HS-27A (cell line): ENCODE measurements around the gene SLC37A3.
"Not testable (repeated sequence)": the region's sequence is repeated elsewhere in the genome, so short reads cannot be mapped to it uniquely, and the experiment has no call there.

Source experiments
- DNase-seq: peaks from one replicate; pipeline ENCODE4 v3.0.0-alpha.2; 2012; ENCODE audit warnings: low read depth, missing footprints

Gene SLC37A3, protein sequence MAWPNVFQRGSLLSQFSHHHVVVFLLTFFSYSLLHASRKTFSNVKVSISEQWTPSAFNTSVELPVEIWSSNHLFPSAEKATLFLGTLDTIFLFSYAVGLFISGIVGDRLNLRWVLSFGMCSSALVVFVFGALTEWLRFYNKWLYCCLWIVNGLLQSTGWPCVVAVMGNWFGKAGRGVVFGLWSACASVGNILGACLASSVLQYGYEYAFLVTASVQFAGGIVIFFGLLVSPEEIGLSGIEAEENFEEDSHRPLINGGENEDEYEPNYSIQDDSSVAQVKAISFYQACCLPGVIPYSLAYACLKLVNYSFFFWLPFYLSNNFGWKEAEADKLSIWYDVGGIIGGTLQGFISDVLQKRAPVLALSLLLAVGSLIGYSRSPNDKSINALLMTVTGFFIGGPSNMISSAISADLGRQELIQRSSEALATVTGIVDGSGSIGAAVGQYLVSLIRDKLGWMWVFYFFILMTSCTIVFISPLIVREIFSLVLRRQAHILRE

DNA sequence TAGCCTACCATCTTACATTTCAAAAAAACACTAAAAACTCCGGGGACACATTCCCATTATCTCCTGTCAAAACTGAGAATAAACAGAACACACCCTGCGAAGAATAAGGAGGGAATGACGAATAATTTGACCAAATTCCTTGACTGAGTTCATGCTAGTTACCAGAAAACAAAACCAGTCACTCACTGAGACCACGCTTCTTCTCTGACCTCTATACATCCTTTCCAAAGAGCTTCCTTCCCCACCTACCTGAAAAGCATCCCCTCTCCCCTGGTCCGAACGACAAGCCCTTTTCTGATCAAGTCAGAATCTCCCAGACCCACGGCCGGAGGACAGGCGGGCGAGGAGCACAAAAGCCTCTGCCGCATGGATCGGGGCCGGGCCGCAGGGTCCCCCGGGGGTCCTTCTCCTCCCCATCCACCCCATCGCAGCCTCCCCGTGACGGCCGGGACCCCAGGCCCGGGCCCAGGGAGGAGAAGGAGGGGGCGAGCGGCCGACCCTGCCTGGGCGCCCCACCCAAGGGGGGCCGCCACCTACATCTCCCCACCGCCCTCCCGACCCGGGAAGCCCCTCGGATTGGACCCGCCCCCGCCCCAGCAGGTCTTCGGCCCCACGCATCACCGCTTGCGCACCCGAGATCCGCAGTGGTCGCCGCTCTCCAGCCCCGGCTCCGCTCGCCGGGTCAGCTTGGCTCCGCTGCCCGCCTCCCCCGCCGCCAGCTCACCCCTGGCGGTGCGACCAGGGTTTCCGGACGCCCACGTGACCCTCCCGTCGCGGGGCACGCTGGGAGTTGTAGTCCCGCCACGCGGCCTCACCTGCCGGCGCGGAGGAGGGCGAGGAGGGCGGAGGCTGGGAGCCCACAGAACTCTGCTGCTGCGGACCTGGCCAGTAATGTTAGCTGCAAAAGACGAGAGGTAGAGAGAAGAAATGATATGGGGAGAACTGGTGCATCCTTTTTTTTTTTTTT lies at the start of gene SLC37A3:
TSS of gene SLC37A3 (minus strand) at position 747 of the 967 bp plus-strand sequence. CDS start 16,004 bp downstream, outside the sequence.
- DNase-seq = peak; percentile 20

DNA sequence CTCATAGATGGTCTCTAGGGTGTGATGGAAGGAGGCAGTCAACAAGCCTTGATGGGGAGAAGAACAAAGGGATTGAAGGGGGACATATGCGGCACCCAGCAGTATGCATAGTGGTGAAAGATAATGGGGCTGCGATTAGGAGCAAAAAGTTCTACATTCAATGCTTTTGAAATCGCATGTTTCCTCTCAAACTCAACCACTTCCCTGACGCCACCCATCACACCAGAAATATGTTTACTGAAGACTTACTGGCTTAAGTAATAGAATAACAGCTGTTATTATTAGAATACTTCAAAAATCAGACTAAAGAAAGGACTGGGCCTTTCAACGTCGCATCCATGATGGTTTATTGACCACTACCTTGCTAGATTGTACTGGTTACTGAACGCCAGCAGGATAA lies 49.5 kb upstream of the SLC37A3 start:
- DNase-seq = no peak

DNA sequence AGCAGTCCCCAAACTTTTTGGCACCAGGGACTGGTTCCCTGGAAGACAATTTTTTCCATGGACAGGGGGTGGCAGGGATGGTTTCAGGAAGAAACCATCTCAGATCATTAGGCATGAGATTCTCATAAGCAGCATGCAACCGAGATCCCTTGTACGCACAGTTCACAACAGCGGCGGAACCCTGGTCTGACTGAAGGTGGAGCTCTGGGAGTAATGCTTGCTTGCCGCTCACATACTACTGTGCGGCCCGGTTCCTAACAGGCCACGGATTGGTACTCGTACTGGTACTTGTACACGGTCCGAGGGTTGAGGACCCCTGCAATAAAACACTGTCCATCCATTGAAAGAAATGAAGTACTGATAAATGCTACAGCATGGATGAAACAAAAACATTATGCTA lies 48.1 kb upstream of the SLC37A3 start:
- no peak for DNase-seq

DNA sequence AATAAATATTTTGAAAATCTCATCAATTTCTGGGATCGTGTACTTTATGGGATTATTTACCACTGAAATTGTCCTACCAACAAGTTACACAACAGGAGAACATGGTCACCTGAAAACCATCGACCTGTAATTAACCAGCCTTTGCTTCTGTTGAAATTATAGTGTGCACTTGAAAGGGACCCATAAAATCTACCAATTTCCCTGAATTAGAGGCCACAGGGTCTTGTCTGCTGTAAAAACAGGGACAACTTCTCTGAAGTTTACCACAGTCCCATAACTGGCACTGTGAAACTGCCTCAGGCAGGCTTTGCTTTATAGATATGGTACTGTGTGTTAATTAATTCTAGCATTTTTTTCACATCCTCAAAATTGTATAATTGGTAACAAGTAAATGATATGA lies 43.2 kb upstream of the SLC37A3 start:
- DNase-seq = no peak

DNA sequence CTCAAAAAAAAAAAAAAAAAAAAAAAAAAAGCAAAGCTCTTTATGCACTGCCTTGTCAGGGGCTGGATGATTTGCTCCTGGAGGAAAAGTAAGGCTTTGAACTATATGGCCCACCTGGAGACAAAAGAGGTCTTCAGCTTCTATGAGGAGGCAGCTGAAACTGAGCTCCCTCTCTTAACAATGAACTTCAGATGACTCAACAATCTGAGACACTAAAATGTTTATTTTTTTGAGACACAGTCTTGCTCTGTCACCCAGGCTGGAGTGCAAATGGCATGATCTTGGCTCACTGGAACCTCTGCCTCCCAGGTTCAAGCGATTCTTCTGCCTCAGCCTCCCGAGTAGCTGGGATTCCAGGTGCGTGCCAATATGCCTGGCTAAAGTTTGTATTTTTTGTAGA lies 42.3 kb upstream of the SLC37A3 start:
- no peak for DNase-seq

DNA sequence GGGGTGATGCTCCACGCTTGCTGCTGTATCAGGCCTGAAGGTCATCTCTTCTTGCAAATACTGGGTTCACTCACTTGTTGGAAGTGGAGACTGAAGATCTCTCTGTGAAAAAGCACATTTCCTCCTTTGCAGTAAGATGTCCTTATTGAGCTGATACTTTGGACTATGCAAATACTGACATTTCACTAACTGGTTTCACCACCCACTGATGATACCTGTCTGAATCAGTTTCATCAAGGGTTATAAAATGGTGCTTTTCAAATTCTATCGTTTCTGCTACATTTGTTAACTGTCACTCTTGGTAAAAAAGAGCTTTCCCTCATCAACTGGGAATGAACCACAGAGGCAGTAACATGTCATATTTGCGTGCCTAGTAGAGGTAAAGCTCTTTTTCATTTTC lies 41.0 kb upstream of the SLC37A3 start:
- DNase-seq = no peak

DNA sequence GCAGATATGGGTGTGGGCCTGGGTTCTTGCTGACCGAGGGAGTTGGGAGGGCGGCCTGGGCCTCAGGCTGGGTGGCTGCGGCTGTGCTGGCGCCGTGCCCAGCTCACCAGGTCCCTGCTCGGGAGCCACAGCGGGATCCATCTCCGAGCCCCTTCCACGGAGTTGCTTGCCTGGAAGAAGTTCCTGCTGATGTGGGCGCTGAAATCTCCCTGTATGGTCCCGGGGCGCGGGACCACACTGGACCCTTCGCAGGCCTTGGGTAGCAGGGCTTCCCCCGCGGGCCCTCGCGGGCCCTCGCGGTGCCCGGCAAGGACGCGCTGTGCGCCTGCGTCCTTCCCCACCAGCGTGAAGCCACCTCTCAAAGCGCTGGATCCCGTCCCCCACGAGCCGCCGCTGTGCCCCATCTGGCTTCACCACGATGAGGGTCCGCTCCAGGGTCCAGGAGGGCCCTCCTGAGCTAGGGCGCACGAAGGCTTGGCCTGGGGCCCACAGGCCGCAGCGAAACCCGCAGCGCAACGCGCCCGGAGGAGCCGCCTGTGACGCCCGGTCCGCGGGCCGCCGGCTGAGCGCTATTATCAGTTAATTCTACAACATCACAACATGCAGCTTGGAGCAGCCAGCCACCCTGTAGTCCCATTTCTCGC lies 37.0 kb upstream of the SLC37A3 start:
- no peak for DNase-seq

DNA sequence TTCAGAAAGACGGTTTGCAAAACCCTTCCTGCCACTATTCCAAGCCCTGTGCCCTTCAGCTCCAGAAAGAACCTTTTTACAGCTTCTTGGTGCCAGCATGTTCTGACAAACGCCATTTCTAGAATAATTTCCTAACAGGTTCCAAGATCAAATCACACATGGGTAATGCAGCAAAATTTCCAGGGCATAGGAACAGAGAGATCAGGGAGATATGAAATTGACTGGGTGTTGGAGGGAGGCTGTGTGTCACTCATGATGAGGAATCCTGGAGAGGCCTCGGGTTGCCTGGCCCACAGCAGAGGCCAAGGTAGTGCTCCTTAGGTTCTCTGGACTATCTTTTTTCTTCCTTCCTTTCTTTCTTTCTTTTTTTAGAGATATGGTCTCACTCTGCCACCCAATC lies 35.1 kb upstream of the SLC37A3 start:
- no peak for DNase-seq

DNA sequence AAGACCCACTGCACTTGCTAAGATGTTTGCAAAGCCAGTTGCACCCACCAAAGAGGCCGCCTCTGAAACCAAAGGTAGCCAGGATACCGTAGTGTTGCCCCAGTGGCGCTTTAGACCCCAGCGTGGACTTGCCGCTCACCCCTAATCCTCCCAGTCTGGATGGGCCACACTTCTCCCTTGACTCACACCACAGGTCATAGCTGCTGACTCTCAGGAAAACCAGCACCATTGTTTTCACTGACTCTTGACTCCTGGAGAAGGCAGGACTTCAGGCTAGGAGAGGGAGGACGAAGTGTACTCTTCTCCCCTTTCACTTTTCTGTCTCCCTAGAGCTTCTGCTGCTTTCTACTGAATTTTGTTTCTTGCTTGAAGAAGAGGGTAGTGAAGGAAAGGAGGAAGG lies 27.8 kb upstream of the SLC37A3 start:
- no peak for DNase-seq

GRCh38 chr7:140425718-140426117 lies 27.4 kb upstream of the SLC37A3 start:
- no peak for DNase-seq

DNA sequence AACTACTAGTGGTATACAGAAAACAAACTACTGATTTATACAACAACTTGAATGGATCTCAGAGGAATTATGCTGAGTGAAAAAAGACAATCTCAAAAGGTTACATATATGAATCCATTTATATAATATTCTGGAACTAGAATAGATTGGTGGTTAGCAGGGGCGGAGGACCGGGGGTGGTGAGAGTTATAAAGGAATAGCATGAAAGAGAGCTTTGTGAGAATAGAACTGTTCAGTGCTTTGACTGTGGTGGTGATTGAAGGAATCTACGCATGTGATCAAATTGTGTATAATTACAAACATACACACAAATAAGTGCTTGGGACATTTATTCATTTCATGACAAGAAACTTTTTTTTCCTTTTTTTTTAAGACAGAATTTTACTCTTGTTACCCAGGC lies 25.2 kb upstream of the SLC37A3 start:
- DNase-seq = no peak

DNA sequence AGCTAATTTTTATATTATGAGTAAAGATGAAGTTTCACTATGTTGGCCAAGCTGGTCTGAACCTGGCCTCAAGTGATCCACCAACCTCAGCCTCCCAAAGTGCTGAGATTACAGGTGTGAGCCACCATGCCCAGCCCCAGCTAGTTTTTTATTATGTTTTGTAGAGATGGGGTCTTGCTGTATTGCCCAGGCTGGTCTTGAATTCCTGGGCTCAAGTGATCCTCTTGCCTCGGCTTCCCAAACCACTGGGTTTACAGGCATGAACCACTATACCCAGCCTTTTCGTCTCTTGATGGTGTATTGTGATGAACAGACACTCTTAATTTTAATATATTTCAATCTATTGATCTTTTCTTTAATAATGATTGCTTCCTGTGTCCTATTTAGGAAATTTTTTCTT lies 23.2 kb upstream of the SLC37A3 start:
- DNase-seq = no peak

DNA sequence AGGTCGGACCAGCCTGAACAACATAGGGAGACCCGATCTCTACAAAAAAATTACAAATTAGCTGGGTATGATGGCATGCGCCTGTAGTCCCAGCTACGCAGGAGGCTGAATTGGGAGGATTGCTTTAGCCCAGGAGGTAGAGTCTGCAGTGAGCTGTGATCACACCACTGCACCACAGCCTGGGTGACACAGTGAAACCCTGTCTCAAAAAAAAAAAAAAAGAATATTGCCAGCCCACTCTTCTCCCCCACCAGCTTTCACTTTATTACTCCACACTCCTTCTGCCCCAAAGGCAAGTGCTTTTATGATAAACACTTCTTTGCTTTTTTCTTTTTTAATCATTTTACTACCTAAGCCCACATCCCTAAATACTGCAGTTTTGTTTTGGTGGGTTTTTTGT lies 20.3 kb upstream of the SLC37A3 start:
- no peak for DNase-seq

DNA sequence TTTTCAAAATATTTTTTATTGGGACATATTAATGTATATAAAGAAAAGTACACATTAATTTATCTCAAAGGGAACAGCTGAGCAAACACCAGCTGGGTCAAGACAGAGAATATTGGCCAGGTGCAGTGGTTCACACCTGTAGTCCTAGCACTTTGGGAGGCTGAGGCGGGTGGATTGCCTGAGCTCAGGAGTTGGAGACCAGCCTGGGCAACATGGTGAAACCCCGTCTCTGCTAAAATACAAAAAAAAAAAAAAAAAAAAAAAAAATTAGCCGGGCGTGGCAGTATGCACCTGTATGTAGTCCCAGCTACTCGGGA lies 19.8 kb upstream of the SLC37A3 start:
- not testable (repeated sequence) for DNase-seq

DNA sequence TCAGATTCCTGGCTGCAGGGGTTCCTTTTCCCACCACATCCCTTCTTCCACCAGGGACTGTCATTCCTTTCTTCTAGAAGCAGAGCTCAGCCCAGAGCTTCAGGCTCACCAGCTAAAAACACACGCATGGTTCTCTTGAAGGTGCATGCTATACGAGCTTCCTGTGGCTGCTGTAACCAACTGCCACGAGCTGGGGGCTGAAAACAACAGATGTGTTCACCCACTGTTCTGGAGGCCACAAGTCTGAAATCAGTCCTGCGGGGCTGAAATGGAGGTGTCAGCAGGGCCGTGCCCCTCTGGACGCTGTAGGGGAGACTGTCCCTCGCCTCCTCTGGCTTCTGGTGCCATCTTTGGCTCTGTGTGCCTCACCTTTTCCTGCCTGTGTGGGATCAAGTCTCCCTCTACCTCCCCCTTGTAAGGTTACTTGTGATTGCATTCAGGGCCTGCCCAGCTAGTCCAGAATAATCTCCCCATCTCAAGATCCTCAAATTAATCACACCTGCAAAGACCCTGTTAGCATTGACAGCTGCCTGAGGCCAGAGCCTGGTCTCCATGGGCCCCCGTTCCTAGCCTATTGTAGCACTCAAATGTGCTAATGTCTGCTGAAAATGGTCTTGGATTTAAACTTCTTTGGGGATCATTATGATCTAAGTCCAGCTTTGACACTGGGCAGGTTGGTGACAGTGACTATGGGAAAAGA lies 19.3 kb upstream of the SLC37A3 start:
- no peak for DNase-seq

- no peak for DNase-seq
These were observed 18.2 kb upstream of the SLC37A3 start for GRCh38 chr7:140416560-140416959.

DNA sequence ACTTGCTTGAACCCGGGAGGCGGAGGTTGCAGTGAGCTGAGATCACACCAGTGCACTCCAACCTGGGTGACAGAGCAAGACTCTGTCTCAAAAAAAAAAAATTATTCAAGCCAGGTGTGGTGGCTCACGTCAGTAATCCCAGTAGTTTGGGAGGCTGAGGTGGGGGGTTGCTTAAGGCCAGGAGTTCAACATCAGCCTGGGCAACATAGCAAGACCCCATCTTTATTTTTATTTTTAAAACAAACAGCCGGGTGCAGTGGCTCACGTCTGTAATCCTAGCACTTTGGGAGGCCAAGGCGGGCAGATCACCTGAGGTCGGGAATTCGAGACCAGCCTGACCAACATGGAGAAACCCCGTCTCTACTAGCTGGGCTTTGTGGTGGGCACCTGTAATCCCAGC lies 17.5 kb upstream of the SLC37A3 start:
- not testable (repeated sequence) for DNase-seq

DNA sequence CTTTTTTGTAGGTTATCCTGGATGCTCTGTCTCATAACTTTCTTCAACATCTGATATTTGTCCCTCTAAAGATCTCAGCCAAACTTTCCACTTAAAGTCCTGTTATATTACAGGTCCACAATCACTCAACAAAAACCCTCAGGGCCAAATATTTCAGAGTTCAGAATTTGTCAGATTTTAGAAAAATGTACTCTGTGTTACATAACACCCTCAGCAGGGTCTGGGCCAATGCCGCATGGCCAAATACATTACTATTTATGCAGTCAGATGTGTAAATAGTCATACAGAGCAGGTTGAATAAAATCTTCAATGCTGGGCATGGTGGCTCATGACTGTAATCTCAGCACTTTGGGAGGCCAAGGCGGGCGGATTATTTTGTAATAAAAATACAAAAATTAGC lies 17.0 kb upstream of the SLC37A3 start:
- DNase-seq = no peak

- DNase-seq = no peak
These were observed 6.3 kb upstream of the SLC37A3 start for GRCh38 chr7:140404565-140405065.

DNA sequence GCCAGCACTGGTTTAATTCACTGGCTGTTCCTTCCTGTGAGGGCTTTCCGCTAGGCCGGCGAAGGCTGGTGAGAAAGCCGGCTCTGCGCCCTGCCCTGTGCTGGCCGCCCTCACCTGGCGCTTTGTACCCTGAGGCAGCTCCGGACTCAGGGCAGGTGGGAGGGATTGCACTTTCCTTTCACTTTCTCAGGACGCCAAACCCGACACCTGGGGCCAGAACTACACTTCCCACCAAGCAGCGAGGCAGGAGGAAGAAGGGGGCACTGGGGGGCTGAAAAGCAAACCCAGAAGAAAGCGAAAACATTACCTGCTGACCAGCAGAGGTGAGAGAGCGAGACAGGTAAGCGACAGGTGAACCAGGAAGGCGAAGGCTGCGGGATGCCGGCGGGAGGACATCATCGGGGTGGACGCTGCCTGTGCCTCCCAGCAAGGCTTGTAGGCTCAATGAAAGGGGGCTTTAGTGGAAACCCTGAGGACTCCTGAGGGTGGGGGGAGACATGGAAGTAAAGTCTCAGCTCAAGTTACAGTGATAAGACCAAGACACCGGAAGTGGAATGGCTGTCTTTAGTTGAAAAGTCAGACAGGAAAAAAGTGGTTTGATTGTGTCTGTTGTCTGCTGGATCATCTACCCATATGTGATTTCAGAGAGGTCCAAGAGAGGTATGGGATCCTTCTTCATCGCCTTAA lies 5.7 kb upstream of the SLC37A3 start, which contains the start of gene RAB19:
TSS of gene RAB19 (plus strand) at position 181 of the 687 bp plus-strand sequence. CDS start 3,589 bp downstream, outside the sequence.
- DNase-seq = no peak
